GM19463 (cell line): Measurements from ENCODE around the gene CBX2.

Experiments
- ATAC-seq: cut with Tn5 transposase; IDR thresholded peaks from one replicate; pipeline ENCODE4 v1.9.1; 2021; ENCODE audit warnings: mild to moderate bottlenecking, moderate library complexity; ENCODE audit not compliant: unreplicated experiment

Gene CBX2

DNA sequence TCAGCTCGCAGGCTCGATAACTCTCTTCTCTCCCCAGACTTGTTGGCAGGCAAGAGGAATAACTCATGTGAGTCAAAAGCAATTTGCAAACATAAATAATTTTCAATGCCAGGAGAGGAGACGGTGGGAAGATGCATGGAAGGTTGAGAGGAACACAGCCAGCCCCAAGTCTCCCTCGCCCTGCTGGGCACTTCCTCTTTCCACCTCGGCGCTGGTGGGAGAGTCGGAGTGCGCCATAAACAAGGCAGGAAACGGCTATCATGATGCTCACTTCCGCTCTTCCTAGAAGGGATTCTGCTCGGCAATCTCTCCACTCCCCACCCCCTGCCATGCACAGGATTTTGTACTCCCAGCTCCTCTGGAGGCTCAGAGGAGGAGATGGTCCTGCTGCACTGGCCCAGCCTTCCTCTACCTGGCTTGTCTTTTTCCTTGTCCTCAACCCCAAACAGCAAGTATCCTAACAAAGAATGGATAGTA, 48.3 kb downstream of the CBX2 start:
- ATAC-seq: no peak

DNA sequence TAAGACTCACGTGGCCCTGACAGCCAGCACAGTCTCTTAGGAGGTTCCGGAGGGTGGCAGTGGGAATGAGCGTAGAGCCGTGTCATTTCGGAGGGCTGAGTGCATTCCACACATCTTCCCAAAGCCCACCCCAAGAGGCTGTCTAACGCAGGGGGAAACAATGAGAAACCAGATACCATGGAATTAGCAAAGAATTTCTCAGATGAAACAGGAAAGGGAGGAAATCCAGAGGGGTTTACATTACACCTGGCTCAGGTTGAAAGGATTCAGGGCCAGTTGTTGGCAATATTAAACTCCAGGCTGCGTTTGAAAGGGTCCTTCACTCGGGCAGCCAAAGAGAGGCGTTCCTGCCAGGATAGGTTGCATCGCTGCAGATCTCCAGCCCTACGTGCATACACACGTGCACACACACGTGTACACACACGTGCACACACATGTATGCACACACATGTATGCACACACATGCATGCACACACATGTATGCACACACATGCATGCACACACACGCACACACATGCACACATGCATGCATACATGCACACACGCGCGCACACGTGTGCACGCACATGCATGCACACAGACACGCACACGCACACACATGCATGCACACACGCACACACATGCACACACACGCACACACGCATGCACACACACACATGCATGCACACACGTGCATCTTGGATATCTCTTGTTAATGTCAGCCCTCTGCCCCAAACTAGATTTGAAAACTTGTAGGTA, 49.1 kb downstream of the CBX2 start:
- ATAC-seq: no peak

DNA sequence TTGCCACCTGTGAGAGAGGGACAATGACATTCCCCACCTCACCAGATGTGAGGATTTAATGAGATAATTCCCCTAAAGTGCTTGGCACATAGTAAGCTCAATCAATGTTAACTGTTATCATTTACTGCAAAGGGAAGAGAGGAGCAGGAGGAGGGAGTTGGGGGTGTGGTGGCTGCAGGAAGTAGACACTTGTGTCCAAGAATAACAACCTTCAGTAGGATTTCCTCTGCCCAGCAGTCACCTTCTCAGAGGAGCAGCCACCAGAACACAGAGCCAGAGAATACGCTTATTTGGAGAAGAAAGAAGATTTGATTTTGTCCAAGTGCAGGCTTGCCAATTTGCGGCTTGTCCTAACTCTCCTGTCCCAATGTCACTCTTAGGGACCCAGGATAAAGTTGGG, 51.1 kb downstream of the CBX2 start:
- no peak for ATAC-seq

DNA sequence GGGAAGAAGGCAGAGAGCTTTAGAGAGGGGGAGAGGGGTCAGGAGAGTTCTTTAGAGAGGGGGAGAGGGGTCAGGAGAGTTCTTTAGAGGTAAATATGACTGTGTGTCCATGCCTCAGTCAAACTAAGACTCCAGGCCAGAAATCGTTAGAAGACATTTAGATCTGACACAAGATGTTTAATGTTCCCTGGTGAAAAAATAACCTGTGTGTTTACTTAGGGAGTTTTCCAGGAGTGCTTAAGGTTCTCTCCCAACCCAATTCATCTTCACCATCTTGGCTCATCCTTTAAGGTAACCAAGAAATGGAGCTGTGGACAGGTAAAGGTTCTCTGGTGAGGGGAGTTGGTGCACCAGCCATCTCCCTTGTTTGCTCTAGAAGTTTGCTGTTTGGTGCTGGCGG, 51.5 kb downstream of the CBX2 start:
- no peak for ATAC-seq

- no peak for ATAC-seq
These were observed 52.4 kb downstream of the CBX2 start for GRCh38 chr17:79830303-79830702.

DNA sequence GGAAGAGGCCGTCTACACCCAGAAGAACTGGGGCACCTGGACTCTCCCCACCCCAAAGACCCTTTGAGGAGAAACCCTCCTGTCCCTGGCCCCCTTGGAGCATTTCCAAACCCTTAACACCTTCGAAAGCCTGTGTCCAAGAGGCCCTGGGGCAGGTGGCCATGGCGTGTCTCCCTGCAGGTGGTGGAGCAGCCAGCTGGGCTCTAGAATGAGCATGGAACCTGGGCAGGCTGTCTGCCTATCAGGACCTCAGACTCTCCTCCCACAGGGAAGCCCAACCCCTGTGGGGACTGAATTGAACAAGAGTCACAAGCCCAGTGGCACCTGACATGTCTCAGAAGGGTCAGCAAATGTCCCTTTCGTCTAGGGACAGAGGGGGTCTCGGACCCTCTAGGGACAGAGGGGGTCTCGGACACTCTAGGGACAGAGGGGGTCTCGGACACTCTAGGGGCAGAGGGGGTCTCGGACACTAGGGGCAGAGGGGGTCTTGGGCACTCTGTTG, 52.9 kb downstream of the CBX2 start:
- no peak for ATAC-seq

- no peak for ATAC-seq
These were observed 53.6 kb downstream of the CBX2 start for GRCh38 chr17:79831265-79832217.

- no peak for ATAC-seq
These were observed 54.5 kb downstream of the CBX2 start for GRCh38 chr17:79832218-79833109.

DNA sequence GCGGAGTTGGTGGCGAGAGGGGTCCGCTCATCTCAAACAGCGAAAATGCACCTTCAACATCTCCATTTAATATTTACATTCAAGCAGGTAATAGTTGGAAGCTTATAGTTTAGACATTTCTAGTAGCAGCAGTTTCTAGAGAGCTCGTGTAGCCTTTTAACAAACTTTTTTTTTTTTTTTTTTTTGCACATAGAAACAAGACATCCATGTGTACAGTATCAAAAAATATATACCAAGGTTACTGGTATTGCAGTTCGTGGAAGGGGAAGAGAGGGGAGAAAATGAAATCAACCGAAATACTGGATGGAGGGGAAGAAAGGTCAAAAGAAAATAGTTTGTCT, 55.1 kb downstream of the CBX2 start:
- no peak for ATAC-seq

DNA sequence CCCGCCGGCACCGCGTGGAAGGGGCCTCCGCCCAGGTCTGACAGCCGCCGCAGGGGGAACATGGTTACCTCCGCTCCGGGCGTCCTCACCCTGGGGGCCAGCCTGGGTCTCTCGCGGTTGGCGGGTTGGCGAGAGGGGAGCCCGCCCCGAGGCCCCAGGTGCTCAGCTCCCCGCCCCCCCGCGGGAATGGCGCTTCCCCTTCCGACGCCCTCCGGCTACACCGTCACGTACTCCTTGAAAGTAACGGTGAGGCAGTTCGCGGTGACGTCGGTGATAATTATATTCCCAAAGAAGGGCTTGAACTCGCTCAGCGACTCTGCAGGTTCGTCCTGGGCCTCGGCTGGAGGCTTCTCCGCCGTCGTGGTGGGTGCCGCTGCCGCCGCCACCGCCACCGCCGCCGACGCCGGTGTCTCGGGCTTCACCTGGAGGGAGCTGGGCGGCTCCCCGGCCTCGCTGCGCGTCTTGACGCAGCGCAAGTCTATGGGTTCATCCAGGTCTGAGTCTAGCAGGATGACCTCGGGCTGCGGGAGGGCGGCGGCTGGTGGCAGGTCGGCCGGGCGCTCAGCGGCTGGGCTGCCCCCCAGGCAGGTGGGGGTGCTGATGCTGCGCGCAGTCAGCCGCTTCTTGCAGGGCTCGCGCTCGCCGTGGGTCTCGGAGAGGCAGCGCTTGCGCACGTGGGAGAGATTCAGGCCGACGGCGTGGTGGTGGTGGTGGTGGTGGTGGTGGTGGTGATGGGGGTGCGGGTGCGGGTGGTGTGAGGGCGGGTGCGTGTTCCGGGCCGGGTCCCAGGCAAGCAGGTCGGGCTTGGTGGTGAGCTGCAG, 56.0 kb downstream of the CBX2 start:
- no peak for ATAC-seq

GRCh38 chr17:79834565-79835469, 56.9 kb downstream of the CBX2 start:
- no peak for ATAC-seq

DNA sequence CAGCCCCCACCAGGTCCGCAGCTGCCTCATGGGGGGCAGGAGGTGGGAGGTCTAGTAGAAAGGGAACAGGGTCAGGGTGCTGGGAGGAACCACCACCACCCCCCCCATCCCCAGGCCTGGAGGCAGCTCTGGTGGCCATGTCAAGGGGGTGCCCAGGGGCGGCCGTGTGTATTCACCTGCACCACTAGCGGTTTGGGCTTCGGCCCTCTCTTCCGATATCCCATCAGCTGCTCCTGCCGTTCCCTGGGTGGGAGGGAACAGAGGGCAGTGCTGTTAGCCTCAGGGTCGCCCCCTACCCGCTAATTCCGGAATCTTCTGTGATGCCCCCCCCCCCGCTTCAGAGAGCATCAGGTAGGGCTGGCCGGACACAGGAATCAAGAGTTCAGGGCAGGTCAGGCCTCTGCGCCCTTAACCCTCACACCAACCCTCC, 57.5 kb downstream of the CBX2 start:
- ATAC-seq: no peak

DNA sequence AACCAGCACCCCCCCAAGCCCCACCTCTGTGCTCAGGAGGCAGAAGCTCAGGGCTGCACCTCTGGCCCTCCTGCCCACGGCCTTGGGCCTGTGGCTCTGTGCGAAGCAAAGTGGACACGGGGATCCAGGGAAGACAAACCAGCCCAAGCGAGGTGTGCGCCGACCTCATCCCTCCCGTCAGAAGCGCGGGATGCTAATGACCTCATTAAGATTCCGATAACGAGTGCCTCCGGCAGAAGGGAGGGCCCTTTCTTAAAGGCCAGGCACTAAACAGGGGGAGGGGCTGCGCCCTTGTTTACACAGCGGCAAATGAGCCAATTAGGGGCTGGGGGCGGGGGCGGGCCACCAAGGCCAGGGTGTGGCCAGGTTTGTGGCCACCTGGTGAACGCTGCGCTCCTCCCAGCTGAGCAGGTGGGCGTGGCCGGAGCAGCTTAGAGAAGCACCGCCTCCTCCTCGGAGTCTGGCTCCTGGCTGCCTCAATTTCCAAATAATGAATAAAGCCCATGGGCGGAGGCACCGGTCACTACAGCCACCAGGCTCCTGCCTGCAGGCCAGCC, 58.1 kb downstream of the CBX2 start:
- no peak for ATAC-seq

DNA sequence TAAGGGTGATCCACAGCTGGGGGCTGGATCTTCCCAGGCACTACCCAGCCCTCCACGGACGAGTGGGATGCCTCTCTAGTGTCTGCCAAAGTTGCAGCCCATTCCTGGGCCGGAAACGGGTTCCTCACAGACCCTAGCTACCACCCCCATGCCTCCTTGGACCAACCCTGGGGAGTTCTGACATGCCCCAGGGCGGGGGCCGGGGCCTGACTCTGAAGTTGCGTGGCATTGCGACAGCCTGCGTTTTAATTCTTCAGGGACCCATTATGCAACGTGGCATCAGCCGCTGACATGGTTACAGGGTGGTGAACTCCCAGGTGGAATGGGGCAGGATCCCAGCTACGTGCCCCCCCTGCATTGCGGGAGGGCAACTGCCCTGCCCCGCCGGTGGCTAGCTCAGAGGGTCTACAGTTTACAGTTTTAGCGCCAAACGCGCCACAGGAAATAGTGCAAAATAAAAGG, 58.6 kb downstream of the CBX2 start:
- ATAC-seq: no peak

DNA sequence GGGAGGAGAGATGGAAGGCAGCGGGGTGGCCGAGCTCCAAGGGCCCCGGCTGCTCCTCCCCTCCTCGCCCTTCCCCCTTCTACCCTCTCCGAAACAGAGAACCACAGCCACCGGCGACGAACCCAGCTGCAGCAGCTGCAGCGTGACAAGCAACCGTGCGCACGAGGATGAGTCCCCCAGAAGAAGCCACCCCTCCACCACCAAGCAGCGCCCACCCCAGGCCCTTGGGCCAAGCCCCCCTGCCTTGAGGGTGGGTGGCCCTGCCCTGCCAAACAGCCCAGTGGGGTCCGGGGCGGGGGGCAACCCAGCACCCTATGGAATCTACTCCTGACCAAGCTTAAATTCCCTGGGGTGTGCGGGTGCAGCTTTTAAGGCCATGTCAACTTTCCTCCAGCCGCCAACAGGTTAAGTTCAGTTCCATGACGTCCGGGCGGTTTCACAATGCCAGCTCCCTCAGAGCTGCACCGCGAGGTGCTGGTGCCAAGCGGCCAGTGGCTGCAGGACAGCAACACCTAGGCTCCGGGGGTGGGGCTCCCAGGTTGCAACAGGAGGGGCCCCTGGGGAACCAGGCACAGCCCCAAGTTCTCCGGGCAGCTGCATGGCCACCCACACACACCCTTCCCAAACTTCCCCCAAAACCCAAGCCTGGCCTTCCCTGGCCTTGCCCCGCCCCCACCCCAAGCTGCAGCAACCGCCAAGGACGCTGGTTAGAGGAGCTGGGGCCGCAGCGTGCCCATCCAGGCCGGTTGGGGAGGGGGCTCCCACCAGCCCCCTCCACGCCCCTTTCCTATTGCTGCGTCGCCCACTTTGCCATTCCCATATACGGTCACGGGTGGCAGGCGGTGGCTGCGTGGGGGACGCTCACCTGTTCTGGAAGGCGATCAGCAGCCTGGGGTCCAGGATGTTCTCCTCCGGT, 59.3 kb downstream of the CBX2 start:
- no peak for ATAC-seq
